Measurements from ENCODE around the gene HYAL3. TPM values are rescaled to one million over a fixed set of nuclear protein-coding genes. Genes with fewer than 3 reads are reported as not detected.

Gene HYAL3
- total and polyA plus RNA-seq, 8 donors, result 1.3 to 7.9 (median 4.4) TPM; not detected in 2

- H3K36me3 ChIP-seq, result peaks cover 34 to 52% (median 41%) of the 10 kb centered on the region in 4 donors
- 88 to 94% (median 89%) methylated on average over 4 of the region's 4 CpGs for WGBS, 5 donors
These were observed 48.7 kb downstream of the HYAL3 start for GRCh38 chr3:50250514-50250913.

GRCh38 chr3:50249457-50249856 lies 49.7 kb downstream of the HYAL3 start:
- Histone ChIP-seq H3K4me3 (no peak overlapping the region), H3K4me1 (peaks cover 63 to 97% (median 81%) of the 10 kb centered on the region in 4 donors), H3K36me3 (peaks cover 26 to 41% (median 30%) of the 10 kb centered on the region in 4 donors), H3K27me3 (no peaks in the 10 kb centered on the region), H3K27ac (peak overlapping the region; percentile 66 to 97 (median 90)), H3K9me3 (no peaks in the 10 kb centered on the region)
- TF ChIP-seq CTCF (IDR thresholded peaks at IDR 0.05), result no peak
- no peak for TF ChIP-seq POLR2A (IDR thresholded peaks at IDR 0.05)
- TF ChIP-seq POLR2AphosphoS5 (IDR thresholded peaks at IDR 0.05), result no peak
- TF ChIP-seq EP300 (IDR thresholded peaks at IDR 0.05), result no peak
- 87 to 94% (median 90%) methylated on average over 5 of the region's 5 CpGs for WGBS, 5 donors
- no peak for DNase-seq
- intact Hi-C loops (cut with DNase I; ENCODE audit: low total_unique reads), result no loop called here

More at GRCh38 chr3:50250514-50250913, 48.7 kb downstream of the HYAL3 start:
- intact Hi-C loops (cut with DNase I; ENCODE audit: low total_unique reads), result no loop called here
- Histone ChIP-seq H3K9me3 (no peaks in the 10 kb centered on the region), H3K4me3 (no peak overlapping the region), H3K27ac (peak overlapping the region in 4 of 5 donors; percentile 84 to 97 (median 92)), H3K4me1 (peaks cover 54 to 97% (median 76%) of the 10 kb centered on the region in 4 donors), H3K27me3 (no peaks in the 10 kb centered on the region)
- TF ChIP-seq POLR2A (IDR thresholded peaks at IDR 0.05) (no peak), EP300 (IDR thresholded peaks at IDR 0.05) (no peak), POLR2AphosphoS5 (IDR thresholded peaks at IDR 0.05) (no peak), CTCF (IDR thresholded peaks at IDR 0.05) (no peak)
- DNase-seq, result no peak

GRCh38 chr3:50248387-50248786 lies 50.8 kb downstream of the HYAL3 start:
- peak overlapping the region in 1 of 4 donors; percentile 4 for H3K4me3 ChIP-seq
- peaks cover 70 to 99% (median 88%) of the 10 kb centered on the region in 4 donors for H3K4me1 ChIP-seq
- peaks cover 16 to 31% (median 20%) of the 10 kb centered on the region in 4 donors for H3K36me3 ChIP-seq
- H3K27ac ChIP-seq, result peak overlapping the region; percentile 66 to 97 (median 90)
- TF ChIP-seq EP300 (IDR thresholded peaks at IDR 0.05) (no peak), POLR2AphosphoS5 (IDR thresholded peaks at IDR 0.05) (peak in 2 of 3 donors; percentile 56 to 60), POLR2A (IDR thresholded peaks at IDR 0.05) (no peak), CTCF (IDR thresholded peaks at IDR 0.05) (no peak)
- no peaks in the 10 kb centered on the region for H3K9me3 ChIP-seq
- H3K27me3 ChIP-seq, result no peaks in the 10 kb centered on the region
- WGBS, 5 donors, result 12 to 36% (median 20%) methylated on average over 3 of the region's 3 CpGs
- DNase-seq, result peak; percentile 62 to 84
- intact Hi-C loops (cut with DNase I; ENCODE audit: low total_unique reads), result no loop called here

GRCh38 chr3:50246517-50246954 lies 52.7 kb downstream of the HYAL3 start:
- intact Hi-C loops (cut with DNase I; ENCODE audit: low total_unique reads), result no loop called here

More at GRCh38 chr3:50246517-50246954, 52.7 kb downstream of the HYAL3 start:
- Histone ChIP-seq H3K9me3 (no peaks in the 10 kb centered on the region), H3K27ac (peak overlapping the region; percentile 53 to 97 (median 90)), H3K4me3 (peak overlapping the region in 3 of 4 donors; percentile 46 to 55 (median 54)), H3K36me3 (peaks cover 0 to 12% (median 2%) of the 10 kb centered on the region in 4 donors), H3K27me3 (no peaks in the 10 kb centered on the region), H3K4me1 (peaks cover 88 to 100% (median 97%) of the 10 kb centered on the region in 4 donors)
- WGBS, 5 donors, result 5 to 36% (median 26%) methylated on average over 8 to 10 of the region's 10 CpGs
- DNase-seq, result peak in 1 of 2 donors; percentile 86
- no peak for TF ChIP-seq POLR2A (IDR thresholded peaks at IDR 0.05)
- no peak for TF ChIP-seq EP300 (IDR thresholded peaks at IDR 0.05)
- peak in 1 of 7 experiments; percentile 30 for TF ChIP-seq CTCF (IDR thresholded peaks at IDR 0.05)
- TF ChIP-seq POLR2AphosphoS5 (IDR thresholded peaks at IDR 0.05), result peak in 1 of 3 donors; percentile 44
